BLaER1 treated with 17β-estradiol and CSF1 and Interleukin-3, amounts not matched to agents 10 nM and 100 nM (cell line): Measurements from ENCODE around the gene PLCB1.

ENCODE experiments used
- H3K27ac ChIP-seq, 11 experiments: shearing (Covaris generic); formaldehyde crosslinking; 2 replicates each; pipeline ENCODE4 v1.8.1; 2022
- H3K27me3 ChIP-seq, 11 experiments: shearing (Covaris generic); formaldehyde crosslinking; 2 replicates each; pipeline ENCODE4 v1.8.1; 2022
- H3K36me3 ChIP-seq, 11 experiments: shearing (Covaris generic); formaldehyde crosslinking; 2 replicates each; pipeline ENCODE4 v1.8.1; 2022
- H3K4me1 ChIP-seq, 10 experiments: shearing (Covaris generic); formaldehyde crosslinking; 2 replicates each; pipeline ENCODE4 v1.8.1; 2022
- H3K4me2 ChIP-seq, 11 experiments: shearing (Covaris generic); formaldehyde crosslinking; 2 replicates each; pipeline ENCODE4 v1.8.1; 2022
- H3K4me3 ChIP-seq, 10 experiments: shearing (Covaris generic); formaldehyde crosslinking; 2 replicates each; pipeline ENCODE4 v1.8.1; 2022
- H3K9ac ChIP-seq, 11 experiments: shearing (Covaris generic); formaldehyde crosslinking; 2 replicates each; pipeline ENCODE4 v1.8.1; 2022
- H3K9me3 ChIP-seq, 11 experiments: shearing (Covaris generic); formaldehyde crosslinking; replicated peaks in 1 of 11; 2 replicates each; pipeline ENCODE4 v1.8.1; 2022
- H4K20me1 ChIP-seq, 11 experiments: shearing (Covaris generic); formaldehyde crosslinking; 2 replicates each; pipeline ENCODE4 v1.8.1; 2022
- Cebpa-rat ChIP-seq, 11 experiments: shearing (Covaris generic); IDR thresholded peaks; 2 replicates each; pipeline ENCODE4 v1.8.1; 2022

The PLCB1 gene

DNA sequence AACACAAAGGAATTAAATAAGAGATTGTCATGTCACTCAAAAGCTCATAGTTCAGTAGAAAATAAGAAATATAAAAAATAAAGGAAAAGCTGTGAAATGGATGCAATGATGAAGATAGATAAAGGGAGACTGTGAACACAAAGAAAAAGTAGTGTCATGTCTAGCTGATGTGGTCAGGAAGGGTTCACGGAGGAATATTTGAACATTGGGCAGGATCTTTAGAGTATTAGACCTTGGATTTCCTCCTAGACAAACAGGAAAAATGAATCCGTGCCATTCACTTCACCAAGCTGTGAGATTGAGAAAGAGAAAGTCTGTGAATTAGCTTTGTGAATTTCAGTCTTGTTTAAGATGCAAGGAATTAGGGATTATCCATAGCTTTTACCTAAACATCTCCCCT is 522.4 kb downstream of the PLCB1 start:
- peaks cover 0 to 16% (median 3%) of the 10 kb centered on the region in 11 experiments; a peak in 9 of 22 replicates for H3K36me3 ChIP-seq
- no peaks in the 10 kb centered on the region for H3K27me3 ChIP-seq
- H3K9me3 ChIP-seq: peaks cover 0 to 10% (median 0%) of the 10 kb centered on the region in 11 experiments; a peak in 6 of 22 replicates
- no peak overlapping the region for H3K9ac ChIP-seq
- no peaks in the 10 kb centered on the region for H3K4me1 ChIP-seq
- no peak for TF ChIP-seq Cebpa-rat (IDR thresholded peaks at IDR 0.05)
- no peak overlapping the region for H3K27ac ChIP-seq
- no peak overlapping the region for H3K4me3 ChIP-seq
- no peaks in the 10 kb centered on the region for H4K20me1 ChIP-seq
- H3K4me2 ChIP-seq: no peak overlapping the region

DNA sequence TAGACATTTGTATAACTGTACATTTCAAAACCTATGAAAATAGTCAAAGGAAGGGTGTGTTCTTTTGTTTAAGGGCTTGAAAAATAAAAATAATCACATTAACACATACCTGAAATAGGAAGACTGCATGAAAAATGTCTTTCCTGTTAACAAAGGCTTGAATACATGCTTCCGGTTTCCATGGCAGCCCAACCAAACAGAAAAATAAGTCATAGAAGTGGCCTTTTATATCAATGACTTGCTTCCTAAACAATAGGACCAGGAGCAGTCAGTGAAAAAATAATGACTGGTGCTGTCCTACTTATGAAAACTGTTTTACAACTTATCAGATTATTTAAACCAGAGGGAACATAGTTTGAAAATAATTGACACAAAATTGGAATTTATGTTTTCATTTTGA is 524.3 kb downstream of the PLCB1 start:
- H3K4me2 ChIP-seq: no peak overlapping the region
- no peaks in the 10 kb centered on the region for H3K27me3 ChIP-seq
- TF ChIP-seq Cebpa-rat (IDR thresholded peaks at IDR 0.05): no peak
- H3K9ac ChIP-seq: no peak overlapping the region
- no peaks in the 10 kb centered on the region for H4K20me1 ChIP-seq
- H3K27ac ChIP-seq: no peak overlapping the region
- H3K4me1 ChIP-seq: no peaks in the 10 kb centered on the region
- no peaks in the 10 kb centered on the region; a peak in 1 of 22 replicates for H3K36me3 ChIP-seq
- no peaks in the 10 kb centered on the region for H3K9me3 ChIP-seq
- H3K4me3 ChIP-seq: no peak overlapping the region

GRCh38 chr20:8657664-8658063 is 525.6 kb downstream of the PLCB1 start:
- TF ChIP-seq Cebpa-rat (IDR thresholded peaks at IDR 0.05): no peak
- H3K27ac ChIP-seq: no peak overlapping the region
- no peaks in the 10 kb centered on the region for H3K9me3 ChIP-seq
- no peak overlapping the region for H3K9ac ChIP-seq
- no peak overlapping the region for H3K4me3 ChIP-seq
- no peaks in the 10 kb centered on the region for H4K20me1 ChIP-seq
- no peak overlapping the region for H3K4me2 ChIP-seq
- no peaks in the 10 kb centered on the region for H3K36me3 ChIP-seq
- no peaks in the 10 kb centered on the region for H3K27me3 ChIP-seq
- no peaks in the 10 kb centered on the region for H3K4me1 ChIP-seq

- H3K9me3 ChIP-seq: no peaks in the 10 kb centered on the region
- H3K27me3 ChIP-seq: no peaks in the 10 kb centered on the region
- no peak overlapping the region for H3K4me2 ChIP-seq
- no peak overlapping the region for H3K9ac ChIP-seq
- H4K20me1 ChIP-seq: no peaks in the 10 kb centered on the region
- no peak for TF ChIP-seq Cebpa-rat (IDR thresholded peaks at IDR 0.05)
- H3K36me3 ChIP-seq: no peaks in the 10 kb centered on the region
- no peaks in the 10 kb centered on the region for H3K4me1 ChIP-seq
- no peak overlapping the region for H3K4me3 ChIP-seq
- H3K27ac ChIP-seq: no peak overlapping the region
Observed at GRCh38 chr20:8658103-8658502, 526.0 kb downstream of the PLCB1 start.

- Histone ChIP-seq H3K4me1 (no peaks in the 10 kb centered on the region), H3K9me3 (no peaks in the 10 kb centered on the region), H3K9ac (no peak overlapping the region), H3K4me2 (no peak overlapping the region), H3K27ac (no peak overlapping the region), H3K27me3 (no peaks in the 10 kb centered on the region), H3K4me3 (no peak overlapping the region), H3K36me3 (peaks cover 0 to 7% (median 0%) of the 10 kb centered on the region in 11 experiments; a peak in 1 of 22 replicates), H4K20me1 (no peaks in the 10 kb centered on the region)
- TF ChIP-seq Cebpa-rat (IDR thresholded peaks at IDR 0.05): no peak
Observed at GRCh38 chr20:8661229-8661952, 529.3 kb downstream of the PLCB1 start.

DNA sequence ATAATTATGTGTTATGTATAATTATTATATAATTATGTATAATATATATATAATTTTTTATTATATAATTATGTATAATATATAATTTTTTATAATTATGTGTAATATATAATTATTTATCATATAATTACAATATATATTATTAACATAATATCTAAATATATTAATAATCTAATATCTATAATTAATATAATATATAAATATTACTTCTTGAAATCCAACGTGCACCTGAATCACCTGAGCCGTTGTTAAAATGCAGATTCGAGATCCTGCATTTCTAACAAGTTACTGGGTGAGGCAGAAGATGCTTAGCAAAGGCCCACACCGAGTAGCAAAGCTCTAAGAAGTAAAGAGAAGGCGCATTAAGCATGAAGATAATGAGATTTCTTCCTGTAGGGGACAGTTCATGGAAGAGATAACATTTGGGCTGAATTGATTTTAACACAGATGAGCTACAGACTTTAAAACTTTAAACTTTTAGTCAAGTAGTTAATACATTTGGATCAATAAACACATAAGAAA is 530.4 kb downstream of the PLCB1 start:
- H3K27ac ChIP-seq: no peak overlapping the region
- no peaks in the 10 kb centered on the region for H4K20me1 ChIP-seq
- H3K4me2 ChIP-seq: no peak overlapping the region
- H3K9me3 ChIP-seq: no peaks in the 10 kb centered on the region
- no peak overlapping the region for H3K9ac ChIP-seq
- no peak for TF ChIP-seq Cebpa-rat (IDR thresholded peaks at IDR 0.05)
- H3K4me1 ChIP-seq: no peaks in the 10 kb centered on the region
- no peak overlapping the region for H3K4me3 ChIP-seq
- no peaks in the 10 kb centered on the region for H3K27me3 ChIP-seq
- peaks cover 0 to 7% (median 0%) of the 10 kb centered on the region in 11 experiments; a peak in 1 of 22 replicates for H3K36me3 ChIP-seq

DNA sequence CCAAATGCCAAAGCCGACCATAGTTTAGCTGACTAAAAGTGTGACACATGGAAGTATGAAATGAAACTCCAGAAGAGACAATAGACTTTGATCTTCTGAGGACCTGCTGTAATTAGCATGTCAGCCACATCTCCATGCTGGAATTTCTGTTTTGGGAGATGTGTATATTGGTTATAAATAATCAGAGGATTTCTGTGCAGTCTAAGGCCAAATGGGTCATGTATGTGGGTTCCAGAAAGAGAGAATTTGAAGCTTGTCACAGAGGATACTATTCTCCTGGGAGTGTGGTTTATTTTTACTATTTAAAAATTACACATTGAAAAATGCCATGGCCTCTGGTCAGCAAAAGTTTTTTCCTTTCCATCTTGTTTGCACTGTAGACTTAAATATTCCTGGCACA is 531.4 kb downstream of the PLCB1 start:
- Histone ChIP-seq H3K9ac (no peak overlapping the region), H3K9me3 (no peaks in the 10 kb centered on the region), H3K27ac (no peak overlapping the region), H3K4me3 (no peak overlapping the region), H3K4me1 (no peaks in the 10 kb centered on the region), H3K4me2 (no peak overlapping the region), H3K36me3 (peaks cover 0 to 7% (median 0%) of the 10 kb centered on the region in 11 experiments; a peak in 1 of 22 replicates), H3K27me3 (no peaks in the 10 kb centered on the region), H4K20me1 (no peaks in the 10 kb centered on the region)
- TF ChIP-seq Cebpa-rat (IDR thresholded peaks at IDR 0.05): no peak

DNA sequence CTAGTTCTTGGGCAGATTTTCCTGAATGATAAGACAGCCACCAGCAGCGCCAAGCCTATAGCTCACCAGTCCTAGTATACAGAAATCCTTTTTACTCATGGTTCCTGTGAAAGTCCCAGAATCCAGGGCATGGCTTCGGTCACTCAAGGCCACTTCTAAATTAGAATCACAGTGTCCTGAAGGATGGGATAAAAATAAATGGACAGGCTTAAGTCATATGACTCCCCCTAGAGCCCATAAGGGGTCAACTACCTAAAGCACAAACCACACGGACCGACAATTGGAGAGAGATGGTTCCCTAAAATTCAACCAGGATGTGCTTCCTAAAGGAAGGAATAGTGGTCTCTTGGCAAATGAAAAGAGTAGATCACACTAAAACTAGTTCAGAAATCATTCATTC is 532.7 kb downstream of the PLCB1 start:
- no peak for TF ChIP-seq Cebpa-rat (IDR thresholded peaks at IDR 0.05)
- Histone ChIP-seq H3K9ac (no peak overlapping the region), H3K4me1 (no peaks in the 10 kb centered on the region), H3K27ac (no peak overlapping the region), H4K20me1 (no peaks in the 10 kb centered on the region), H3K4me3 (no peak overlapping the region), H3K9me3 (no peaks in the 10 kb centered on the region), H3K27me3 (no peaks in the 10 kb centered on the region), H3K4me2 (no peak overlapping the region), H3K36me3 (peaks cover 0 to 7% (median 0%) of the 10 kb centered on the region in 11 experiments; a peak in 1 of 22 replicates)

DNA sequence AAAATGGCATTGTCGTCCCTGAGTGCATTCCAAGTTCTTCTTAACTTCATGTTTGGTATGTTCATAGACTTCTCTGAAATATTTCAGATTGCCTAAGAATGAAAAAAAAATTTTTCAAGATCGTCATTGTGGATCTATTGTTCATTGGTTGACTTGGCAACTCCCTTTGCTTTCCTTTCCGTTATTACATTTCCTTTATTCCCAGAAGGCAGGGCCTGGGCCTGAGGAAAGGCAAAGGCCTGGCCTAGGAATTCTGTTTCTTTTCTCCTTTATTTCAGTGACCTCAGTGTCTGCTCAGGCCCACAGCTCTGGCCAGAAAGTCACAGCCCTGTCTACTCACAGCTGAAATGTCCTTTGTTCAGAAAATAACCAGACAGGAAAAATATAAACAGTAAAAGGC is 535.2 kb downstream of the PLCB1 start:
- Histone ChIP-seq H3K4me1 (no peaks in the 10 kb centered on the region), H3K27me3 (no peaks in the 10 kb centered on the region), H3K4me2 (no peak overlapping the region), H3K9me3 (no peaks in the 10 kb centered on the region), H3K9ac (no peak overlapping the region), H3K27ac (no peak overlapping the region), H3K4me3 (no peak overlapping the region), H4K20me1 (no peaks in the 10 kb centered on the region), H3K36me3 (peaks cover 0 to 7% (median 0%) of the 10 kb centered on the region in 11 experiments; a peak in 1 of 22 replicates)
- TF ChIP-seq Cebpa-rat (IDR thresholded peaks at IDR 0.05): no peak
